Measurements from ENCODE around the gene DUSP9. TPM values are rescaled to one million over a fixed set of nuclear protein-coding genes. Genes with fewer than 3 reads are reported as not detected.

DUSP9 gene
- total and polyA plus RNA-seq, 2 donors (not counting 3 experiments of a cell fraction or from before 2014, with no cell fraction given): 0.04 TPM; not detected in 1

GRCh38 chrX:153620576-153620975 lies 26.4 kb upstream of the DUSP9 start:
- Histone ChIP-seq H3K4me3 (replicated peaks in 1 of 3; ENCODE audit: insufficient read depth in 1 of 3, low read depth in 1 of 3, low read length in 3 of 3) (no peak overlapping the region), H3K4me1 (ENCODE audit: control insufficient read depth, extremely low read depth, insufficient read depth, low read length) (no peaks in the 10 kb centered on the region), H3K9me3 (replicated peaks; ENCODE audit: control insufficient read depth, insufficient read depth, low read length) (no peaks in the 10 kb centered on the region), H3K36me3 (ENCODE audit: control insufficient read depth in 2 of 2, extremely low read depth in 1 of 2, insufficient read depth in 2 of 2, low read length in 2 of 2) (no peaks in the 10 kb centered on the region), H3K79me2 (ENCODE audit: control insufficient read depth, insufficient read depth, low read length) (no peaks in the 10 kb centered on the region), H3K9me1 (replicated peaks; ENCODE audit: control insufficient read depth, extremely low read depth, insufficient read depth, low read length) (no peaks in the 10 kb centered on the region), H3K4me2 (ENCODE audit: insufficient read depth, low read length) (no peak overlapping the region), H3K9ac (replicated peaks; ENCODE audit: extremely low read depth, insufficient read depth, low read length) (no peak overlapping the region), H2AFZ (ENCODE audit: low read depth, low read length) (no peak overlapping the region), H3K27me3 (ENCODE audit: control insufficient read depth in 2 of 2, insufficient read depth in 2 of 2, low read length in 2 of 2) (peaks cover 3 to 5% of the 10 kb centered on the region in 2 experiments), H4K20me1 (replicated peaks; ENCODE audit: control insufficient read depth, extremely low read depth, insufficient read depth, low read length) (no peaks in the 10 kb centered on the region), H3K27ac (ENCODE audit: insufficient read depth, low read depth, low read length) (no peak overlapping the region)
- POLR2A ChIA-PET: no interaction called here
- DNase-seq (ENCODE audit: low read depth, low spot score): no peak
- intact Hi-C loops (cut with micrococcal nuclease): no loop called here
- CTCF ChIA-PET: interaction anchor here (0.5 to 2.0 kb wide), 2 partner anchors 42 to 47 kb away, joined by 5 read pairs; no protein-coding TSS in a partner anchor
- dilution Hi-C loops (cut with MboI; ENCODE audit: extremely low pct_ligation_motif_present, low sequenced_read_pairs): no loop called here
- peak; percentile 15 for FAIRE-seq
- TF ChIP-seq POLR2A (IDR thresholded peaks at IDR 0.05; ENCODE audit: low read depth, low read length): no peak
- no peak for TF ChIP-seq JUN (IDR thresholded peaks at IDR 0.05; ENCODE audit: borderline replicate concordance, insufficient read depth, insufficient read length, low read depth)
- no peak for TF ChIP-seq POLR2AphosphoS5 (IDR thresholded peaks at IDR 0.05; ENCODE audit: insufficient read depth, low read depth, low read length)
- no peak for TF ChIP-seq GATA2 (IDR thresholded peaks at IDR 0.05; ENCODE audit: insufficient read depth, insufficient read length, low read depth, low read length)
- TF ChIP-seq CTCF (IDR thresholded peaks at IDR 0.05; ENCODE audit: extremely low read depth in 1 of 2, insufficient read depth in 1 of 2, low read depth in 1 of 2, low read length in 2 of 2): no peak
- no peak for TF ChIP-seq FOS (IDR thresholded peaks at IDR 0.05; ENCODE audit: borderline replicate concordance, insufficient read depth, low read length)
- no peak for TF ChIP-seq EZH2 (IDR thresholded peaks at IDR 0.05; ENCODE audit: borderline replicate concordance, low read depth, low read length, severe bottlenecking)
- TF ChIP-seq MAX (IDR thresholded peaks at IDR 0.05; ENCODE audit: insufficient read depth, insufficient read length): no peak
- no peak for TF ChIP-seq MYC (IDR thresholded peaks at IDR 0.05; ENCODE audit: low read depth, low read length)
- BruUV-seq (replicated peaks): no TSS peak
